ENCODE measurements around the gene RAB10.
"Not testable (repeated sequence)": the region's sequence is repeated elsewhere in the genome, so short reads cannot be mapped to it uniquely, and the experiment has no call there.

RAB10 gene

GRCh38 chr2:26033818-26034636 lies at the start of gene RAB10:
RAB10 (plus strand) TSS chr2:26034084; CDS start chr2:26034609, 525 bp downstream.
- DNase-seq (ENCODE audit: low spot score), result peak; percentile 99

DNA sequence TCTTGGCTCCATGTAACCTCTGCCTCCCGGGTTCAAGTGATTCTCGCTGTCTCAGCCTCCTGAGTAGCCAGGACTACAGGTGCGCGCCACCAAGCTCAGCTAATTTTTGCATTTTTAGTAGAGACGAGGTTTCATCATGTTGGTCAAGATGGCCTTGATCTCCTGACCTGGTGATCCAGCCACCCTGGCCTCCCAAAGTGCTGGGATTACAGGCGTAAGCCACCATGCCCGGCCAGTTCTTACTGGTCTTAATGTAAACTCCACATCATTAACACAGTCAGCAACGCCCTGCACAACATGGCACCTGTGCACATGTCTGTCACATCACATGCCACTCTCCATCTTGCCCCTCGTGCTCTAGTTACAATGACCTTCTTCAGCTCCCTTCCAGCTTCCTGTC lies 45.8 kb upstream of the RAB10 start:
- DNase-seq (ENCODE audit: low spot score), result no peak

DNA sequence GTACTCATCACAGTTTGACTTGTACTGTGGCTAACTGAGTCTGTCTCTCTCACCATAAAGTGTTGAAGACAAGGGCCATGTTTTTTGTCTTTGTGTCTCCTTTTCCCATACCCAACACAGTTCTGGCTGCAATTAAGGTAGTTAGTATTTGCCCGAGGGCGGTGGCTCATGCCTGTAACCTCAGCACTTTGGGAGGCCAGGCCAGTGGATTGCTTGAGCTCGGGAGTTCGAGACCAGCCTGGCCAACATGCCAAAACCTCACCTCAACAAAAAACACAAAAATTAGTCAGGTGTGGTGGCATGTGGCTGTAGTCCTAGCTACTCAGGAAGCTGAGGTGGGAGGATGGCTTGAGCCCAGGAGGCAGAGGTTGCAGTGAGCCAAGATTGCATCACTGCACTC lies 44.7 kb upstream of the RAB10 start:
- DNase-seq (ENCODE audit: low spot score), result no peak

DNA sequence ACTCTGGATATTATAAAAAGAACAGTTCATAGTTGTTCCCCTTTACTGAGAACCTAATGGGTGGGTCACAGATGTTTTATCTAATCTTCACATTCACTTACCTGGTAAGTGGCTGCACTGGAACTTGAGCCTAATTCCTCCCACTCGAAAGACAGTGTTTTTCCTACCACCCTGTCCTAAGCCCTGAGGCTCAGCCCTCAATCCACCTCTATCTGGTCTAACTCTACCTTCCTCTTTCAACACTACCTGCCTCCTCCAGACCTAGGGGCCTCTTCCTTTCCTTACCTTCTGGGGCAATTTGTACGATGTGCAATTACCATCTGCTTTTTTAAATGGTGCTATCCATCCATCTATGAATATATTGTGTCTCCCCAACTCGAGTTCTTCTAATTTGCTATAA lies 41.9 kb upstream of the RAB10 start:
- DNase-seq (ENCODE audit: low spot score), result no peak

DNA sequence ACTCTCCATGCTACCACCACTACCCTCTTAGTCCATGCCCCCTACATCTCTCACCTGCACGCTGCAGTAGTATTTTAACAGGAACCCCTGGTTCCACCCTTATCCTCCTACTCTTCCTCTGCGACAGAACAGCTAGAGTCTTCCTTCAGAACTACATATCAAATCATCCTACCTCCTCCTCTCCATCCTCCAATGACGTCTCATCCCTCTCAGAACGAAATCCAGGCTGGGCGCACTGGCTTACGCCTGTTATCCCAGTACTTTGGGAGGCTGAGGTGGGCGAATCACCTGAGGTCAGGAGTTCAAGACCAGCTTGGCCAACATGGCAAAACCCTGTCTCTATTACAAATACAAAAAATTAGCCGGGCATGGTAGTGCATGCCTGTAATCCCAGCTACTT lies 41.3 kb upstream of the RAB10 start:
- DNase-seq (ENCODE audit: low spot score), result no peak

GRCh38 chr2:25993049-25993448 lies 40.8 kb upstream of the RAB10 start:
- no peak for DNase-seq (ENCODE audit: low spot score)

DNA sequence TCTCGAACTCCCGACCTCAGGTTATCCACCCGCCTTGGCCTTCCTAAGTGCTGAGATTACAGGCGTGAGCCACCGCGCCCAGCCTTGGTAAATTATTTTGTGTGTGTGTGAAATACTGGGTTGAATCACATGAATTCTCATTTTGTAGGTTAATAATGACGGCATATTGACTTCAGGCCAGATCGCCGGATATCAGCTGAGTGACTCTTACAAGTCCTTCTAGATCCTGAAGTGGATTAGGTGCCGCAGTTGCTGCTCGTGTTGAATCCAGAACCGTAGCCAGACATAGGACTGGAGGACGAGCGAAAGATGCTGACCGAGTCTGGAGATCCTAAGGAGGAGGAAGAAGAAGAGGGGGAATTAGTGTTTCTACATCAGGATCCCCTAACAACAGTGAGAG lies 39.4 kb upstream of the RAB10 start:
- DNase-seq (ENCODE audit: low spot score), result no peak

GRCh38 chr2:25996844-25997243 lies 37.0 kb upstream of the RAB10 start:
- no peak for DNase-seq (ENCODE audit: low spot score)

- DNase-seq (ENCODE audit: low spot score), result not testable (repeated sequence)
Observed at GRCh38 chr2:25998816-25999383, 35.0 kb upstream of the RAB10 start.

DNA sequence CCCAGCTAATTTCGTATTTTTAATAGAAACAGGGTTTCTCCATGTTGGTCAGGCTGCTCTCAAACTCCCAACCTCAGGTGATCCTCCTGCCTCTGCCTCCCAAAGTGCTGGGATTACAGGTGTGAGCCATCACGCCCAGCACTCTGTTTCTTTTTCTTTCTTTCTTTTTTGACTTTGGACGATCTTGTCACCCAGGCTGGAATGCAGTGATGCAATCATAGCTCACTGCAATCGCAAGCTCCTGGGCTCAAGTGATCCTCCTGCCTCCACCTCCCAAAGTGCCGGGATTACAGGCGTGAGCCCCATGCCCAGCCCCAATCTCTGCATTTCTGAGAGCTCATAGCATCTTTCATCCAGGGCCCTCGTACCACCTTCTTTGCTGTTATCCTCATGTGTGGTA lies 34.5 kb upstream of the RAB10 start:
- DNase-seq (ENCODE audit: low spot score), result not testable (repeated sequence)

DNA sequence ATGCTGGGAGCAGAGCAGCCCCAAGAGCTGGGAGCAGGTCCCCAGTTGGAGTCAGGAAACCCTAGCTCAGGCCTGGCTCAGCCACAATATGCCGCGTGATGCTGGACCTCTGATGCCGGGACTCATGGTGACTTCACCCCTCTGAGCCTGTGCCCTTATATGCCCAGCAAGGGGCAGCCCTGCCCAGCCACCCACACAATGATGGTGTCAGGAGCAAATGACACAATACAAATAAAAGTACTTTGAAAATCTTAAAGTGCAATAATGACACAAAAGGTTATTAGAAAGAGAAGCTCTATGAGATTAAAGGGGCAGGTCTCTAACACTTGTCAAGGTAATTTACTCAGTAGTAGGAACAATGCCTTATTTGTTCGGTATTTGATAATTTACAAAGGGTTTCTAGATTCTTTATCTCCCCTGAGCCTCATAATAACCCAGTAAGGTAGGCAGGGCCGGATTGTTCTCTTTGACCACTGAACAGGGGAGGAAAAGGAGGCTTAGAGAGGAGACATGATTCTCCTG lies 33.3 kb upstream of the RAB10 start:
- DNase-seq (ENCODE audit: low spot score), result no peak

- no peak for DNase-seq (ENCODE audit: low spot score)
Observed at GRCh38 chr2:26001743-26002351, 32.0 kb upstream of the RAB10 start.

- DNase-seq (ENCODE audit: low spot score), result no peak
Observed at GRCh38 chr2:26002632-26003310, 31.1 kb upstream of the RAB10 start.

- DNase-seq (ENCODE audit: low spot score), result no peak
Observed at GRCh38 chr2:26008095-26008494, 25.8 kb upstream of the RAB10 start.

DNA sequence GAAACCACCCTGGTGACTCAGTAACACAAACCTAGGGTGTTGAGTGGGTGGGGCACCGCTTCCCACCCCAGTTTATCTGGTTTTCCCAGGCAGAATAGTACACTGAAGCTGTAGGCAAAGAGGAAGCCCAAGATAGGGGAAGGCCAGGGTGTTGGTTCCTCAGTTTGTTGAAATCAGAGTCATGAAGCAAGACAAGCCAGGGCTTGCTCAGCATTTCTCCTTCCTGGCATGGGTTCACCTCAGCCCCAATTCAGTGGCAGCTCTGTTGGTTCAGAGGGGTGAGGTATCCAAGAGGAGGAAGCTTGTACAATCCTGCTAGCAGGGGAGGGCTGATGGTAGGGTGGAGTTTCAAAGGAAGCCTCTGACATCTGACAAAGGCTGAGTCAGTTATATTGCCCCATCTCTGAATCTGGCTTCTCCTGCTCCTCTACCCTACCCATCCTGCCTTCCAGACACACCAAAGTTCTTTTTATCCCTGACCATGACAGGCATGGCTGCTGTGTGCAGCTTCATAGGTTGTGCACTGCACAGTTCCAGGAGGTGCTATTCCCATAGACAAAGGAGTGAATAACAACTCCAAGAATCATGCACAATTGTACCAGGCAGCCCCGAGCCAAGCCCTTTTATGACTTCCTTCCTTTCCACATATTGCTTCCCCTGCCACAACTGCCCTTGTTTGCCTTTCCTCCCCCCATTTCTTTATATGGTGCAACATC lies 24.9 kb upstream of the RAB10 start:
- peak; percentile 86 for DNase-seq (ENCODE audit: low spot score)

- no peak for DNase-seq (ENCODE audit: low spot score)
Observed at GRCh38 chr2:26009567-26009963, 24.3 kb upstream of the RAB10 start.

DNA sequence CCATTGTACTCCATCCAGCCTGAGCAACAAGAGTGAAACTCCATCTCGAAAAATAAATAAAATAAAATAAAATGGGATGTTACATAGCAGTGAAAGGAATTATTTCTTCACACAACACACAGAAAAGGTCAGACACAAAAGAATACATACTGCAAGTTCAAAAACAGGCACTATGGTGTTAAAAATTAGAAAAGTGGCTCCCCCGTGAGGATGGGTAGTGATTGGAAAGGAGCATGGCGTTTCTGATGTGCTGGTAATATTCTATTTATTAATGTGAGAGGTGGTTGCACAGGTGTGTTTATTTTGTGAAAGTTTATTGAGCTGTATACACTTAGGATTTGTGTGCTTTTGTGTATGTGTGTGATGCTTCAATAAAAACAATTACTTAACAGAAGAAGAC lies 22.9 kb upstream of the RAB10 start:
- no peak for DNase-seq (ENCODE audit: low spot score)

- no peak for DNase-seq (ENCODE audit: low spot score)
Observed at GRCh38 chr2:26011609-26011989, 22.3 kb upstream of the RAB10 start.

DNA sequence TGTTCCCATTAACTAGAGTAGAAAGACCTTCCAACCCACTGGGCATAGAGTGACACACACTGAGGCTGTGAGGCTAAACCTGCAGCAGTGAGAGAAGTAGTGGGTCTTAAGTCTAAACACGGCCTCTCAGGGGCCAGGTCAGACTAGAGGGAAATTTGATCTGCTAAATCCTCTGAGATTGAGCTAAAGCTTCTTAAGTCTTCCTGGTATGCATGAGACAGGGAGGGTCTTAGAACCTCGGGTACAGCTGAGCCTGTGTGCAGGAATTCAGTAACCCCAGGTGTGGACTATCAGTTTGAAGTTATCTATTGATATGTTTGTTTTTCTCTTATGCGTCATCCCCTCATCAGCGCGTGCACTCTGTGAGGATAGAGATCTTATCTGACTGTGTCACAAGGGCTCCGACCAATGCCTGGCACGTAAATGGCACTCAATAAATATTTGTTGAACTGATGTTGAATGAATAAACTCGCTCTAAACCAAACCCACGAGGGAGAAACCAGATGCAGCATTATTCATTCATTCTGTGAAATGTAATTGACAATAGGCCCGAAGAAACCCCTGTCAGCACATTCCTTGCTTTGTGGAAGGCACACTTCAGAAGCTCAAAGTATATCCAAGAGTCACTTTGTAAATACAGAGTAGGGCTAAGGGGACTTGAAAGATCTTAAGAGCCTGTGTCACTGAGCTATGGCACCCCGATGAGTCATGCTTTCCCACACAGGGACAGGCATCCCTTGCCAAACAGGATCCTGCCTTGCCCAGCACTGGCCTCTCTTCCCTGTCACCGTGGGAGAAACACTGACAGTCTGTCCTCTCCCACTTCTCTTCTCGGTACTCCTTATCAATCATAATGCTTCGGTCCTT lies 21.7 kb upstream of the RAB10 start:
- peak; percentile 90 for DNase-seq (ENCODE audit: low spot score)

- no peak for DNase-seq (ENCODE audit: low spot score)
Observed at GRCh38 chr2:26013668-26014067, 20.2 kb upstream of the RAB10 start.
